SK-N-SH (cell line): ENCODE results near the gene PLVAP. TPM values are rescaled to one million over a fixed set of nuclear protein-coding genes. Genes with fewer than 3 reads are reported as not detected.

ENCODE experiments used
- CTCF ChIA-PET: fragments of 300-600, 350-600 bp; formaldehyde crosslinking; extraction: SDS; loops from one replicate; lab custom pipeline; 2021; lab: Yijun Ruan, JAX
- POLR2A ChIA-PET: fragments of 350-600 bp; sonication (Branson Sonifier 250); formaldehyde crosslinking; extraction: SDS; loops from one replicate; lab custom pipeline; 2020; ENCODE audit warnings: antibody characterized with exemption, inconsistent platforms; lab: Yijun Ruan, JAX
- DNase-seq: peaks from one replicate; pipeline ENCODE4 v3.0.0; 2012
- H2AFZ ChIP-seq: fragments of 200-600 bp; sonication (generic); 2 replicates; pipeline ENCODE4 v1.8.1; 2016; ENCODE audit warnings: antibody characterized with exemption, mild to moderate bottlenecking, low read depth
- H3F3A ChIP-seq: fragments of 200-600 bp; sonication (generic); replicated peaks from 2 replicates; pipeline ENCODE3; 2016; ENCODE audit warnings: antibody characterized with exemption, mild to moderate bottlenecking; ENCODE audit not compliant: insufficient read depth
- H3K27ac ChIP-seq, 2 experiments: fragments of 200-500 bp in 1 of 2; fragments of 200-600 bp in 1 of 2; sonication (Bioruptor generic) in 1 of 2; sonication (generic), shearing (Covaris generic) in 1 of 2; 2 replicates each; pipeline versions ENCODE4 v1.5.1 to v1.6.1; 2014 to 2016; ENCODE audit warnings: low read depth in 2 of 2, inconsistent platforms in 1 of 2, low read length in 1 of 2, mild to moderate bottlenecking in 1 of 2, mixed read lengths in 1 of 2
- H3K27me3 ChIP-seq: fragments of 200-600 bp; sonication (generic), shearing (Covaris generic); 2 replicates; pipeline ENCODE4 v1.6.1; 2016; ENCODE audit warnings: mixed run types; ENCODE audit not compliant: insufficient read depth
- H3K36me3 ChIP-seq, 2 experiments: fragments of 200-500 bp in 1 of 2; fragments of 200-600 bp in 1 of 2; sonication (Bioruptor generic) in 1 of 2; sonication (generic) in 1 of 2; replicated peaks in 1 of 2; 2 replicates each; pipeline versions ENCODE3 to v1.5.1; 2014 to 2016; ENCODE audit warnings: low read length in 1 of 2, mild to moderate bottlenecking in 1 of 2; ENCODE audit not compliant: insufficient read depth in 2 of 2, control insufficient read depth in 1 of 2
- H3K4me1 ChIP-seq, 2 experiments: fragments of 200-500 bp in 1 of 2; fragments of 200-600 bp in 1 of 2; sonication (Bioruptor generic) in 1 of 2; sonication (generic), shearing (Covaris generic) in 1 of 2; 2 replicates each; pipeline versions ENCODE4 v1.5.1 to v1.6.1; 2014 to 2016; ENCODE audit warnings: low read depth in 1 of 2, low read length in 1 of 2, mixed run types in 1 of 2; ENCODE audit not compliant: insufficient read depth in 2 of 2, control insufficient read depth in 1 of 2
- H3K4me2 ChIP-seq: fragments of 200-600 bp; sonication (generic), shearing (Covaris generic); 2 replicates; pipeline ENCODE4 v1.6.1; 2017; ENCODE audit warnings: mixed run types
- H3K4me3 ChIP-seq, 2 experiments: fragments of 200-500 bp in 1 of 2; fragments of 200-600 bp in 1 of 2; sonication (Bioruptor generic) in 1 of 2; sonication (generic), shearing (Covaris generic) in 1 of 2; 2 replicates each; pipeline versions ENCODE4 v1.5.1 to v1.8.1; 2014 to 2016; ENCODE audit warnings: low read depth in 2 of 2, inconsistent platforms in 1 of 2, low read length in 1 of 2, mild to moderate bottlenecking in 1 of 2, mixed read lengths in 1 of 2, moderate library complexity in 1 of 2
- H3K79me2 ChIP-seq: fragments of 200-600 bp; sonication (generic); 2 replicates; pipeline ENCODE4 v1.8.1; 2017; ENCODE audit warnings: mild to moderate bottlenecking; ENCODE audit not compliant: insufficient read depth
- H3K9ac ChIP-seq: fragments of 200-600 bp; sonication (generic); 2 replicates; pipeline ENCODE4 v1.6.1; 2017; ENCODE audit warnings: mixed run types
- H3K9me2 ChIP-seq: fragments of 200-600 bp; sonication (generic); 2 replicates; pipeline ENCODE4 v1.6.1; 2017; ENCODE audit warnings: mixed run types
- H3K9me3 ChIP-seq: fragments of 200-600 bp; sonication (generic); 2 replicates; pipeline ENCODE4 v1.6.1; 2017; ENCODE audit warnings: mixed run types, mild to moderate bottlenecking, moderate library complexity
- H4K20me1 ChIP-seq: fragments of 200-600 bp; sonication (generic); 2 replicates; pipeline ENCODE4 v1.6.1; 2017; ENCODE audit warnings: mild to moderate bottlenecking, mixed run types; ENCODE audit not compliant: insufficient read depth
- CHD2 ChIP-seq: fragments of 150-350 bp; IDR thresholded peaks from 2 replicates; pipeline ENCODE4 v1.6.1; 2018; ENCODE audit warnings: low read length; ENCODE audit not compliant: partially characterized antibody
- ELF1 ChIP-seq: IDR thresholded peaks from 2 replicates; pipeline ENCODE4 v1.4.0; 2012
- EP300 ChIP-seq, 2 experiments: IDR thresholded peaks; 2 replicates each; pipeline versions ENCODE4 v1.4.0 to v1.6.1; 2012; ENCODE audit warnings: borderline replicate concordance in 1 of 2, low read depth in 1 of 2, low read length in 1 of 2
- GATA2 ChIP-seq: sonication (generic); formaldehyde crosslinking; IDR thresholded peaks from 2 replicates; pipeline ENCODE4 v1.5.0; 2020; ENCODE audit warnings: mild to moderate bottlenecking, missing genetic modification reagents
- IRF3 ChIP-seq: fragments of 150-350 bp; IDR thresholded peaks from 2 replicates; pipeline ENCODE4 v1.6.1; 2016; ENCODE audit warnings: mild to moderate bottlenecking, low read depth, low read length
- JUND ChIP-seq: IDR thresholded peaks from 2 replicates; pipeline ENCODE4 v1.4.0; 2012
- MXI1 ChIP-seq: IDR thresholded peaks from 2 replicates; pipeline ENCODE4 v1.6.1; 2012; ENCODE audit warnings: mild to moderate bottlenecking, low read depth, low read length, improper control_type of control experiment
- NFIC ChIP-seq: IDR thresholded peaks from 2 replicates; pipeline ENCODE4 v1.4.0; 2012; ENCODE audit warnings: borderline replicate concordance
- POLR2AphosphoS5 ChIP-seq: IDR thresholded peaks from 2 replicates; pipeline ENCODE4 v1.6.1; 2012; ENCODE audit warnings: low read depth, low read length
- RCOR1 ChIP-seq: fragments of 150-350 bp; IDR thresholded peaks from 2 replicates; pipeline ENCODE4 v1.6.1; 2017; ENCODE audit warnings: antibody characterized with exemption, low read length
- RXRA ChIP-seq: IDR thresholded peaks from 2 replicates; pipeline ENCODE4 v1.4.0; 2012; ENCODE audit warnings: low read depth, mild to moderate bottlenecking, borderline replicate concordance
- SIN3A ChIP-seq: IDR thresholded peaks from 2 replicates; pipeline ENCODE4 v1.6.1; 2012; ENCODE audit warnings: low read depth, mild to moderate bottlenecking, low read length, moderate library complexity, borderline replicate concordance
- SMC3 ChIP-seq: IDR thresholded peaks from 2 replicates; pipeline ENCODE4 v1.6.1; 2012; ENCODE audit warnings: low read depth, low read length, improper control_type of control experiment
- TCF12 ChIP-seq: IDR thresholded peaks from 2 replicates; pipeline ENCODE4 v1.4.0; 2012
- USF2 ChIP-seq: fragments of 150-350 bp; IDR thresholded peaks from 2 replicates; pipeline ENCODE4 v1.6.1; 2017; ENCODE audit warnings: antibody characterized with exemption, low read length, low read depth, borderline replicate concordance
- WGBS: methylation state at CpG from one replicate; pipeline ENCODE4 v1.1.6; 2017; ENCODE audit warnings: low lambda C conversion rate; 5-methylcytosine and 5-hydroxymethylcytosine counted together
- polyA plus RNA-seq, 3 experiments: library from polyadenylated mRNA; depleted of rRNA; stranded (reverse); fragments of >200 nt; gene quantifications; 2 replicates each; pipeline ENCODE4 v1.2.3, GENCODE V29; 2012
- TF ChIP-seq, protein P1 (sequence below): IDR thresholded peaks from 2 replicates; pipeline ENCODE4 v1.4.0; 2012; ENCODE audit warnings: low read depth, borderline replicate concordance
- TF ChIP-seq, protein P2 (sequence below): IDR thresholded peaks from 2 replicates; pipeline ENCODE4 v1.4.0; 2012; ENCODE audit warnings: low read depth, borderline replicate concordance
- TF ChIP-seq, protein P3 (sequence below): IDR thresholded peaks from 2 replicates; pipeline ENCODE4; 2012

The PLVAP gene
- polyA plus RNA-seq, 1 of the 3 experiments (the other 2 are of a cell fraction): not detected

DNA sequence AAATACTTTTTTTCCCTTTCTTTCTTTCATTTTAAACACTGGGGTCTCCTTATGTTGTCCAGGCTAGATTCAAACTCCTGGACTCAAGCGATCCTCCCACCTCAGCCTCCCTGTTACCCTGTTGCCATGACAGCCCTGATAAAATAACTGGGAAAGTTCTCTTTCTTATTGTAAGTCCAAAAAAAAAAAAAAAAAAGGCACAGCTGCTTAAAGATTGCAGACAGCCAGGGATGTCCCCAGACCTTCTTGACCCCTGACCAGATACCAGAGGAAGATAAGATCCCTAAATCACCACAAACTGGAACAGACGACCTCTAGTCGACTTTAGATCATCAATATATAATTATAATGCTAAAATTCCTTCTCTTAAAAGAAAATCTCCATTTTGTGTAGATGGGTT, 41.6 kb upstream of the PLVAP start:
- ChIA-PET CTCF (interaction anchor here (1.2 to 3.5 kb wide), 4 partner anchors 28 to 52 kb away, joined by 3 to 11 read pairs (median 6); no protein-coding TSS in a partner anchor), POLR2A (no interaction called here)
- no peaks in the 10 kb centered on the region for H3K79me2 ChIP-seq
- H3K9me3 ChIP-seq: no peaks in the 10 kb centered on the region
- 79% methylated on average over 3 of the region's 3 CpGs for WGBS
- no peaks in the 10 kb centered on the region for H3K27me3 ChIP-seq
- H3K9me2 ChIP-seq: no peaks in the 10 kb centered on the region
- H4K20me1 ChIP-seq: no peaks in the 10 kb centered on the region
- no peak for DNase-seq
- H3K4me3 ChIP-seq: peak overlapping the region in 1 of 2 experiments; percentile 75; a peak in 2 of 4 replicates
- peaks cover 7% of the 10 kb centered on the region for H3F3A ChIP-seq
- H3K9ac ChIP-seq: no peak overlapping the region
- H3K36me3 ChIP-seq: peaks cover 3 to 7% of the 10 kb centered on the region in 2 experiments
- H2AFZ ChIP-seq: peak overlapping the region; percentile 99; the same call in 1 of the 2 replicates
- TF ChIP-seq MXI1 (no peak), RCOR1 (no peak), CHD2 (no peak), IRF3 (no peak), SIN3A (no peak), USF2 (no peak), GATA2 (no peak), EP300 (IDR thresholded peaks at IDR 0.05; ENCODE audit: borderline replicate concordance in 1 of 2, low read depth in 1 of 2, low read length in 1 of 2) (no peak), ELF1 (no peak), JUND (no peak)
- TF ChIP-seq, protein P1, sequence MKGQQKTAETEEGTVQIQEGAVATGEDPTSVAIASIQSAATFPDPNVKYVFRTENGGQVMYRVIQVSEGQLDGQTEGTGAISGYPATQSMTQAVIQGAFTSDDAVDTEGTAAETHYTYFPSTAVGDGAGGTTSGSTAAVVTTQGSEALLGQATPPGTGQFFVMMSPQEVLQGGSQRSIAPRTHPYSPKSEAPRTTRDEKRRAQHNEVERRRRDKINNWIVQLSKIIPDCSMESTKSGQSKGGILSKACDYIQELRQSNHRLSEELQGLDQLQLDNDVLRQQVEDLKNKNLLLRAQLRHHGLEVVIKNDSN: no peak
- TF ChIP-seq, protein P2, sequence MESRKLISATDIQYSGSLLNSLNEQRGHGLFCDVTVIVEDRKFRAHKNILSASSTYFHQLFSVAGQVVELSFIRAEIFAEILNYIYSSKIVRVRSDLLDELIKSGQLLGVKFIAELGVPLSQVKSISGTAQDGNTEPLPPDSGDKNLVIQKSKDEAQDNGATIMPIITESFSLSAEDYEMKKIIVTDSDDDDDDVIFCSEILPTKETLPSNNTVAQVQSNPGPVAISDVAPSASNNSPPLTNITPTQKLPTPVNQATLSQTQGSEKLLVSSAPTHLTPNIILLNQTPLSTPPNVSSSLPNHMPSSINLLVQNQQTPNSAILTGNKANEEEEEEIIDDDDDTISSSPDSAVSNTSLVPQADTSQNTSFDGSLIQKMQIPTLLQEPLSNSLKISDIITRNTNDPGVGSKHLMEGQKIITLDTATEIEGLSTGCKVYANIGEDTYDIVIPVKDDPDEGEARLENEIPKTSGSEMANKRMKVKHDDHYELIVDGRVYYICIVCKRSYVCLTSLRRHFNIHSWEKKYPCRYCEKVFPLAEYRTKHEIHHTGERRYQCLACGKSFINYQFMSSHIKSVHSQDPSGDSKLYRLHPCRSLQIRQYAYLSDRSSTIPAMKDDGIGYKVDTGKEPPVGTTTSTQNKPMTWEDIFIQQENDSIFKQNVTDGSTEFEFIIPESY: no peak
- no peak overlapping the region for H3K27ac ChIP-seq
- H3K4me2 ChIP-seq: peak overlapping the region; percentile 83
- H3K4me1 ChIP-seq: peaks cover 0 to 8% of the 10 kb centered on the region in 2 experiments; a peak in 1 of 4 replicates

- whole genome bisulfite sequencing: 81% methylated on average over 6 of the region's 6 CpGs
- ChIA-PET CTCF (interaction anchor here (1.1 kb wide), 1 partner anchor 24 kb away, joined by 3 read pairs; no protein-coding TSS in a partner anchor), POLR2A (no interaction called here)
Observed at GRCh38 chr19:17415121-17415520, 38.0 kb upstream of the PLVAP start.

More at GRCh38 chr19:17415121-17415520, 38.0 kb upstream of the PLVAP start:
- Histone ChIP-seq H3K9ac (no peak overlapping the region), H3K36me3 (no peaks in the 10 kb centered on the region), H3K27ac (no peak overlapping the region), H3K79me2 (no peaks in the 10 kb centered on the region), H4K20me1 (no peaks in the 10 kb centered on the region), H3K9me2 (no peaks in the 10 kb centered on the region), H3K27me3 (no peaks in the 10 kb centered on the region), H3K9me3 (no peaks in the 10 kb centered on the region), H2AFZ (no peak overlapping the region), H3K4me2 (no peak overlapping the region), H3K4me3 (no peak overlapping the region), H3K4me1 (peaks cover 0 to 11% of the 10 kb centered on the region in 2 experiments; a peak in 1 of 4 replicates), H3F3A (peaks cover 7% of the 10 kb centered on the region)
- TF ChIP-seq RXRA (no peak), IRF3 (no peak), TCF12 (no peak), SIN3A (no peak), ELF1 (no peak), POLR2AphosphoS5 (no peak), SMC3 (no peak), NFIC (no peak)
- TF ChIP-seq, protein P3, sequence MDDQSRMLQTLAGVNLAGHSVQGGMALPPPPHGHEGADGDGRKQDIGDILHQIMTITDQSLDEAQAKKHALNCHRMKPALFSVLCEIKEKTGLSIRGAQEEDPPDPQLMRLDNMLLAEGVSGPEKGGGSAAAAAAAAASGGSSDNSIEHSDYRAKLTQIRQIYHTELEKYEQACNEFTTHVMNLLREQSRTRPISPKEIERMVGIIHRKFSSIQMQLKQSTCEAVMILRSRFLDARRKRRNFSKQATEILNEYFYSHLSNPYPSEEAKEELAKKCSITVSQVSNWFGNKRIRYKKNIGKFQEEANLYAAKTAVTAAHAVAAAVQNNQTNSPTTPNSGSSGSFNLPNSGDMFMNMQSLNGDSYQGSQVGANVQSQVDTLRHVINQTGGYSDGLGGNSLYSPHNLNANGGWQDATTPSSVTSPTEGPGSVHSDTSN: no peak
- DNase-seq: no peak
